A549 treated with AZD9567 at 1 μM for 4 hours (cell line): Measurements from ENCODE around the gene ITPRIPL1. TPM values are rescaled to one million over a fixed set of nuclear protein-coding genes. Genes with fewer than 3 reads are reported as not detected.

Experiments used
- total RNA-seq: library from RNA; stranded (reverse); fragments of 200-300 nt; extraction: Qiagen RNA extraction; gene quantifications from 5 replicates; pipeline ENCODE4 v1.2.3, GENCODE V29; 2022; ENCODE audit not compliant: insufficient read depth

The ITPRIPL1 gene
- not detected in 5 replicates for total RNA-seq

GRCh38 chr2:96325041-96325883, at the start of gene ITPRIPL1:
Gene ITPRIPL1 (plus strand): TSS chr2:96325317. CDS start chr2:96325840, 523 bp downstream.

GRCh38 chr2:96305091-96305978, 19.8 kb upstream of the ITPRIPL1 start, which contains the start of gene SNRNP200:
Gene SNRNP200 (minus strand): TSS chr2:96305546. CDS start chr2:96305437, 109 bp downstream.

Other genes starting within 250 kb of the ITPRIPL1 start
- gene ADRA2B, start 208.7 kb upstream of the ITPRIPL1 start, total RNA-seq: 0.06 to 0.11 TPM (median 0.07 TPM) in 4 of 5 replicates, not detected in the other
- gene ASTL, start 186.8 kb upstream of the ITPRIPL1 start, total RNA-seq: not detected in 5 replicates
- gene DUSP2, start 179.9 kb upstream of the ITPRIPL1 start, total RNA-seq: 0.28 to 0.61 TPM (median 0.38 TPM) in 4 of 5 replicates, not detected in the other
- 92.8 to 113 TPM (median 96.8 TPM) in 5 replicates for gene STARD7, start 116.5 kb upstream of the ITPRIPL1 start, total RNA-seq
- 42.8 to 45.2 TPM (median 43.3 TPM) in 5 replicates for gene TMEM127, start 59.3 kb upstream of the ITPRIPL1 start, total RNA-seq
- gene CIAO1, start 59.1 kb upstream of the ITPRIPL1 start, total RNA-seq: 71.9 to 91.3 TPM (median 85.8 TPM) in 5 replicates
- gene SNRNP200, start 19.8 kb upstream of the ITPRIPL1 start, total RNA-seq: 109 to 143 TPM (median 116 TPM) in 5 replicates
- 42.4 to 63.4 TPM (median 46.7 TPM) in 5 replicates for gene NCAPH, start 10.4 kb downstream of the ITPRIPL1 start, total RNA-seq
- 0.30 to 1.0 TPM (median 0.76 TPM) in 4 of 5 replicates, not detected in the other for gene NEURL3, start 180.0 kb downstream of the ITPRIPL1 start, total RNA-seq
- 4.9 to 6.5 TPM (median 6.0 TPM) in 5 replicates for gene ARID5A, start 211.4 kb downstream of the ITPRIPL1 start, total RNA-seq